ENCODE measurements around the gene ARGLU1. TPM values are rescaled to one million over a fixed set of nuclear protein-coding genes. Genes with fewer than 3 reads are reported as not detected.

Gene ARGLU1
- total and polyA plus RNA-seq, 2 experiments from 2014 or later: 146 to 173 TPM

DNA sequence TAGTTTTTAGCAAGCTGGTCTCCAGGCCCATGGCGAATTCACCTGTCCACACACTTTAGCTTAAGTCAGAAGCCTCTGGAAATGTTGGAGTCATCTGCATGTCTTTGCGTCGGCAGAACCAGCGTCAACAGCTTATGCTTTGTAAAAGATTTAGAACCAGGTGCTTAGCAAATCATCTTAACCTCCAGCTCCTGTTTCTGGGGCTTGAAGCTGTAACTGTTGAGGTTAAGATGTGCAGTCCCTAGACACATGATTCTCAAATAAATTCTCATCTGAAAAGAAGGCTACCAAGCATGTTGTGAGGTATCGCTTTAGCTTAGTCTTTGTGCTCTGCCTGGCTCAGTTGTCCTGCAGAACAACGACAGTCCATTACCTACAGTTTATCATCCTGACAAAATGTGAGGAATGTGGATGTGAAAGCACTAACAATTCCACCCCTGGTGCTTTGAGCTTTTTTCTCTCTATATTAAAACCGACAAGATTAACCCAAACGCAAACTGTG, 36.9 kb downstream of the ARGLU1 start:
- TF ChIP-seq, protein P1, sequence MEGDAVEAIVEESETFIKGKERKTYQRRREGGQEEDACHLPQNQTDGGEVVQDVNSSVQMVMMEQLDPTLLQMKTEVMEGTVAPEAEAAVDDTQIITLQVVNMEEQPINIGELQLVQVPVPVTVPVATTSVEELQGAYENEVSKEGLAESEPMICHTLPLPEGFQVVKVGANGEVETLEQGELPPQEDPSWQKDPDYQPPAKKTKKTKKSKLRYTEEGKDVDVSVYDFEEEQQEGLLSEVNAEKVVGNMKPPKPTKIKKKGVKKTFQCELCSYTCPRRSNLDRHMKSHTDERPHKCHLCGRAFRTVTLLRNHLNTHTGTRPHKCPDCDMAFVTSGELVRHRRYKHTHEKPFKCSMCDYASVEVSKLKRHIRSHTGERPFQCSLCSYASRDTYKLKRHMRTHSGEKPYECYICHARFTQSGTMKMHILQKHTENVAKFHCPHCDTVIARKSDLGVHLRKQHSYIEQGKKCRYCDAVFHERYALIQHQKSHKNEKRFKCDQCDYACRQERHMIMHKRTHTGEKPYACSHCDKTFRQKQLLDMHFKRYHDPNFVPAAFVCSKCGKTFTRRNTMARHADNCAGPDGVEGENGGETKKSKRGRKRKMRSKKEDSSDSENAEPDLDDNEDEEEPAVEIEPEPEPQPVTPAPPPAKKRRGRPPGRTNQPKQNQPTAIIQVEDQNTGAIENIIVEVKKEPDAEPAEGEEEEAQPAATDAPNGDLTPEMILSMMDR (IDR thresholded peaks at IDR 0.05; ENCODE audit: low read depth, low read length): no peak
- Histone ChIP-seq H3K4me1 (ENCODE audit: low read depth) (peaks cover 23% of the 10 kb centered on the region), H3K27ac (no peak overlapping the region), H3K27me3 (no peaks in the 10 kb centered on the region), H3K9me3 (ENCODE audit: low read depth) (no peaks in the 10 kb centered on the region), H3K36me3 (no peaks in the 10 kb centered on the region), H3K4me3 (no peak overlapping the region)
- DNase-seq (ENCODE audit: low read depth in 1 of 2, low spot score in 1 of 2): no peak

DNA sequence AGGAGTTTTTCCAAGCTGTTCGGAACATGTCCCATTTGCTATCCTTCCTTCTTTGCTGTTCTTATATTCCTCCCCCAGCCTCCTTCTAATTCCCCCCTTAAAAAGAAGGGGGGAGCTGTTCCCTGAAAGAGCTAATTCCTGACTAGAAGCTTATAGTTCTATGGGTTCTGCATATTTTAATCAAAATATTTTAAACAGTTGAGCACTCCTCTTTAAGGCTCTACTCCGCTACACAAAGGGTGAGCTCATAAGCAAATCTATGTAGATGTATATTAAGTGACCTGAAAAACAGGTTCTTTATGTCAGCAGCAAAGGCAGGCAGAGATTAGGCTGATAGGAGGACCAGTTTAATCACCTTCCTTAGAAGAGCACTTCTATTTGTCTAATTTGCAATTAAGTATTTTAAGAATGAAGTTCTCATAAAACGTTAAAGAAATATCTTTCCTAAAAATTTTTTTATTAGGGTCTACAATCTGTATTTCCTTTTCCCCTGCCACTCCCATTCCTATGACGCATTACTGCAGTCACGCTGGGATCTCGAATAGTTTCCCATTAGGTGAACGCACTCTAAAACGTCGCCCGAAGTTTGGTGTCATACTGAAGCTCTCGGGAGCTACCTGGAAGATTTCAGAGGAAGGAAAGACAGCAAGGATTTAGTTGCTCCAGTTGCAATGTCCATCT, 37.6 kb downstream of the ARGLU1 start:
- Histone ChIP-seq H3K27ac (no peak overlapping the region), H3K4me1 (ENCODE audit: low read depth) (peaks cover 23% of the 10 kb centered on the region), H3K27me3 (no peaks in the 10 kb centered on the region), H3K9me3 (ENCODE audit: low read depth) (no peaks in the 10 kb centered on the region), H3K36me3 (no peaks in the 10 kb centered on the region), H3K4me3 (no peak overlapping the region)
- no peak for DNase-seq (ENCODE audit: low read depth in 1 of 2, low spot score in 1 of 2)
- TF ChIP-seq, protein P1 (IDR thresholded peaks at IDR 0.05; ENCODE audit: low read depth, low read length): no peak

DNA sequence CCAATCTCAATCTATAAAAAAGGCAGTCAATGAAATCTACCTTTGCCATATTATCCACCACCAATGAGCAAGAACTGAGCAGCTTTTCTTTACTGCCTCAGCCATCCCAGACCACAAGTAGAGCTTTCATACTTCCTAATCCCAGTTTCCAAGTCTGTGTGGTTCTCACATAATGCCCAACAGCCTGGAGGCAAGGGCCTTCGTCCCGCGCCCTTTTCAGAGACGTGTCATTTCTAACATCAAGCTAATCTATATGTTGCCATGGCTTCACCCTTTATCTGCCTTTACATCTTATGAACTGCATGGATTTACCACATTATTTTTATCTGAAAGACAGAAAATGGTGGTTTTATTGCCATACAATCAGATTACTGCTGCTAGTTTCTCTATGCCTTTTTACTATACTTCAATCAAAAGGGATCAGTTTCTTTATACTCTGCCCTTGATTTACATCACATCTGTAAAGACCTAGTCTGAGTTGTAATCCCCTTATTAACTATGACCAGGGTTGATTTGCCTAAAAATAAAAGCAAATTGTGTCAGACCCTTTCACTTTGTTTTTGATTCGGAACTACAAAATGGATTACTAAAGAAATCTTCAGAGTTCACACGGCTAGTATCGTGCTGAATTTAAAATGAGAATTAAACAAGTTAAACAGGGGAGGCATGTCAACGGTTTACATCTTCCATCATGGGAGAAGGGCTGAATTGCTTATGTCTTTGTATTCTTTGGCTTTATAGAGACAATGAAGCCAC, 38.3 kb downstream of the ARGLU1 start:
- no peak overlapping the region for H3K27ac ChIP-seq
- no peaks in the 10 kb centered on the region for H3K9me3 ChIP-seq (ENCODE audit: low read depth)
- peaks cover 23% of the 10 kb centered on the region for H3K4me1 ChIP-seq (ENCODE audit: low read depth)
- no peaks in the 10 kb centered on the region for H3K27me3 ChIP-seq
- no peaks in the 10 kb centered on the region for H3K36me3 ChIP-seq
- no peak overlapping the region for H3K4me3 ChIP-seq
- TF ChIP-seq, protein P1 (IDR thresholded peaks at IDR 0.05; ENCODE audit: low read depth, low read length): no peak
- no peak for DNase-seq (ENCODE audit: low read depth in 1 of 2, low spot score in 1 of 2)

DNA sequence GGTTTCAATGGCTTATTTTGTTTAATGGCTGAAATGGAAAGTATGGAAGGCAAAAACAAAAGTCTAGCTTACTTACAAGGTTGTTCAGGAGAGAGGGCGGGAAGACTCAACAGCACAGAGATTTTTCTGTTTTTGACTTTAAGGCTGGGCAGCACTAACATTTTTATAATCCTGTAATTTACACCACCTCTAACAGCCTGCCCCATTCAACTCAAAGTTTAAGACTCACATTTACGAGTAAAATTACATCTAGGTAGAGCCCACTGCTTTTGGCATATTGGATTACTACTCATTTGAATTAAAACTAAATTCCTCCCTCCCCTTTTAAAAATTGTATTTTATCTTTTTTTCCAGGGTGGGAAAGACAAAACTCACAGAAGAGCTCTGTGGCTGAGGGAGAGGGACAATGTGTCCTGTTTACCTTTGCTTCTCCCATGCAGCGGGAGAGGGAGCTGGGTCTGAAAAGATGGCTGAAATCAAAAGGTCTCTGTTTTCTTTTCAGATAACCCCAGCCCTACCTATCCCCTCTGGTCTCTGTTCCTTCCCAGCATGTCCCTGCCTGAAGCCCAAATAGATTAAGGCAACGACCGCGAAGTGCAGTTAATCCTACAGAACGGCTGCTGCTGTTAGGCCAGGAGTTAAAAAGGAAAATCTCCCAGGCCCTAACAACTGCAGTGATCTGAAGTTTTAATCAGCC, 39.1 kb downstream of the ARGLU1 start:
- Histone ChIP-seq H3K9me3 (ENCODE audit: low read depth) (no peaks in the 10 kb centered on the region), H3K27ac (no peak overlapping the region), H3K4me3 (no peak overlapping the region), H3K36me3 (no peaks in the 10 kb centered on the region), H3K27me3 (no peaks in the 10 kb centered on the region), H3K4me1 (ENCODE audit: low read depth) (peaks cover 23% of the 10 kb centered on the region)
- DNase-seq (ENCODE audit: low read depth in 1 of 2, low spot score in 1 of 2): no peak
- TF ChIP-seq, protein P1 (IDR thresholded peaks at IDR 0.05; ENCODE audit: low read depth, low read length): no peak

DNA sequence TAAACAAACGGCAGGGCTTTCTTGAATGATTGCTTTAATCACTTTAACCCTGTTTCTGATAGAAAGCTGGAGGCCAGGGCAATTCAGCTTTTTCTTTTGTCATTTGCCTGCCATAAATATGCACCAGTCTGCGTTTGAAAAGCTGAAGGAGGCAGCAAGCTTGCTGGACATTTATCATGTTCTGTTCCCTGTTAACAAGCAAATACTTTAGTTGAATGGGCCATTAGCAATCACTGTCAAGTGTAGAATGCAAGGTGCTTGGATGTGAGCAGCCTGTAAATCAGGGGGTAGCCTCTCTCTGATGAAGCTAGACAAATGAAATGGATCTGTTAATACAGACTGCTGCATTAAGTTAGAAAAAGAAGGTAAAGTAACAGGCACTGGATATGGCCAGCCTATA, 40.1 kb downstream of the ARGLU1 start:
- Histone ChIP-seq H3K36me3 (no peaks in the 10 kb centered on the region), H3K4me1 (ENCODE audit: low read depth) (peaks cover 25% of the 10 kb centered on the region), H3K27me3 (no peaks in the 10 kb centered on the region), H3K27ac (no peak overlapping the region), H3K4me3 (no peak overlapping the region), H3K9me3 (ENCODE audit: low read depth) (no peaks in the 10 kb centered on the region)
- peak in 1 of 2 donors; percentile 65 for DNase-seq (ENCODE audit: low read depth in 1 of 2, low spot score in 1 of 2)
- TF ChIP-seq, protein P1 (IDR thresholded peaks at IDR 0.05; ENCODE audit: low read depth, low read length): no peak

All from cardiac muscle cell (in vitro differentiated cells and primary cell).